ENCODE measurements around the gene DYNLRB1.

DNA sequence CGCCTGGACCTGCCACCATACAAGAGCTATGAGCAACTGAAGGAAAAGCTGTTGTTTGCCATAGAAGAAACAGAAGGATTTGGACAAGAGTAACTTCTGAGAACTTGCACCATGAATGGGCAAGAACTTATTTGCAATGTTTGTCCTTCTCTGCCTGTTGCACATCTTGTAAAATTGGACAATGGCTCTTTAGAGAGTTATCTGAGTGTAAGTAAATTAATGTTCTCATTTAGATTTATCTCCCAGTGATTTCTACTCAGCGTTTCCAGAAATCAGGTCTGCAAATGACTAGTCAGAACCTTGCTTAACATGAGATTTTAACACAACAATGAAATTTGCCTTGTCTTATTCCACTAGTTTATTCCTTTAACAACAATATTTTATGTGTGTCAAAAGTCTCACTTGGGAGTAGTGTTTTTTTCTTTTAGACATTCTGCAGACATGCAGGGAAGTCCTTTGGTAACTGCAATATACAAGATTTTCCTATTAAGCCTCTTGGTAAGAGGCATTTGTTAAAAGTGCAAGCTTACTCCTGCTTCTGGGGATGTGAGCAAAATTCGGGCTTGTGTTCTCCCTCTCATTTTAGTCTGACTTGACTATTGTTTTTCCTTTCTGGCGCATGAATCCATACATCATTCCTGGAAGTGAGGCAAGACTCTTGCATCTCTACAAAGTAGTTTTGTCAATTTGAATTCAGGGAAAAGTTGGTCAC lies 8.4 kb upstream of the DYNLRB1 start:
- no peak for TF ChIP-seq POLR2A (IDR thresholded peaks at IDR 0.05)
- TF ChIP-seq, protein P1, sequence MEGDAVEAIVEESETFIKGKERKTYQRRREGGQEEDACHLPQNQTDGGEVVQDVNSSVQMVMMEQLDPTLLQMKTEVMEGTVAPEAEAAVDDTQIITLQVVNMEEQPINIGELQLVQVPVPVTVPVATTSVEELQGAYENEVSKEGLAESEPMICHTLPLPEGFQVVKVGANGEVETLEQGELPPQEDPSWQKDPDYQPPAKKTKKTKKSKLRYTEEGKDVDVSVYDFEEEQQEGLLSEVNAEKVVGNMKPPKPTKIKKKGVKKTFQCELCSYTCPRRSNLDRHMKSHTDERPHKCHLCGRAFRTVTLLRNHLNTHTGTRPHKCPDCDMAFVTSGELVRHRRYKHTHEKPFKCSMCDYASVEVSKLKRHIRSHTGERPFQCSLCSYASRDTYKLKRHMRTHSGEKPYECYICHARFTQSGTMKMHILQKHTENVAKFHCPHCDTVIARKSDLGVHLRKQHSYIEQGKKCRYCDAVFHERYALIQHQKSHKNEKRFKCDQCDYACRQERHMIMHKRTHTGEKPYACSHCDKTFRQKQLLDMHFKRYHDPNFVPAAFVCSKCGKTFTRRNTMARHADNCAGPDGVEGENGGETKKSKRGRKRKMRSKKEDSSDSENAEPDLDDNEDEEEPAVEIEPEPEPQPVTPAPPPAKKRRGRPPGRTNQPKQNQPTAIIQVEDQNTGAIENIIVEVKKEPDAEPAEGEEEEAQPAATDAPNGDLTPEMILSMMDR (IDR thresholded peaks at IDR 0.05) = no peak
- no peak for TF ChIP-seq POLR2AphosphoS5 (IDR thresholded peaks at IDR 0.05)
